ENCODE data around the gene MRPL54. TPM values are rescaled to one million over a fixed set of nuclear protein-coding genes. Genes with fewer than 3 reads are reported as not detected.
"Not testable (repeated sequence)": the region's sequence is repeated elsewhere in the genome, so short reads cannot be mapped to it uniquely, and the experiment has no call there.

MRPL54 gene
- total RNA-seq, 1 donor from 2014 or later, result 120 TPM

DNA sequence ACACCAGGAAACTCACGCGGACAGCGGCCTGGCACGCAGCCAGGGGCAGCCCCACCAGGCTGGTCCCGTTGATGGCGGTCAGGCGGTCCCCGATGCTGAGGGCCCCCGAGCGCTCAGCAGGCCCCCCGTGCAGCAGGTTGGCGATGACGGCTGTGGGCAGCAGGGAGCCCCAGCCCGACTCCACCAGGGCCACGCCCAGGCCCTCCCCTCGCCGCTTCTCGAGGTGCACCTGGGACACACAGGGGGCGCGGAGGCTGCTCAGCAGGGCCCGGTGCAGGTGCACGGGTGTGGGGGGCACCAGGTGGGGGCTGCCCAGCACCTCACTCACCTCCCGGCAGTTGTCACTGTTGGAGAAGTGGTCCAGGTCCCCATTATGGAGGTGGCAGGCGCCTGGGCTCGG, 10.0 kb upstream of the MRPL54 start:
- no peak for DNase-seq (ENCODE audit: low read depth)
- Histone ChIP-seq H3K36me3 (ENCODE audit: control insufficient read depth, insufficient read depth, low read length) (no peaks in the 10 kb centered on the region), H3K27me3 (ENCODE audit: control insufficient read depth, insufficient read depth, low read length) (peaks cover 2% of the 10 kb centered on the region), H3K4me3 (ENCODE audit: low read depth, low read length) (no peak overlapping the region)
- TF ChIP-seq, protein P1, sequence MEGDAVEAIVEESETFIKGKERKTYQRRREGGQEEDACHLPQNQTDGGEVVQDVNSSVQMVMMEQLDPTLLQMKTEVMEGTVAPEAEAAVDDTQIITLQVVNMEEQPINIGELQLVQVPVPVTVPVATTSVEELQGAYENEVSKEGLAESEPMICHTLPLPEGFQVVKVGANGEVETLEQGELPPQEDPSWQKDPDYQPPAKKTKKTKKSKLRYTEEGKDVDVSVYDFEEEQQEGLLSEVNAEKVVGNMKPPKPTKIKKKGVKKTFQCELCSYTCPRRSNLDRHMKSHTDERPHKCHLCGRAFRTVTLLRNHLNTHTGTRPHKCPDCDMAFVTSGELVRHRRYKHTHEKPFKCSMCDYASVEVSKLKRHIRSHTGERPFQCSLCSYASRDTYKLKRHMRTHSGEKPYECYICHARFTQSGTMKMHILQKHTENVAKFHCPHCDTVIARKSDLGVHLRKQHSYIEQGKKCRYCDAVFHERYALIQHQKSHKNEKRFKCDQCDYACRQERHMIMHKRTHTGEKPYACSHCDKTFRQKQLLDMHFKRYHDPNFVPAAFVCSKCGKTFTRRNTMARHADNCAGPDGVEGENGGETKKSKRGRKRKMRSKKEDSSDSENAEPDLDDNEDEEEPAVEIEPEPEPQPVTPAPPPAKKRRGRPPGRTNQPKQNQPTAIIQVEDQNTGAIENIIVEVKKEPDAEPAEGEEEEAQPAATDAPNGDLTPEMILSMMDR (IDR thresholded peaks at IDR 0.05; ENCODE audit: insufficient read depth, low read length, poor library complexity, severe bottlenecking), result no peak

DNA sequence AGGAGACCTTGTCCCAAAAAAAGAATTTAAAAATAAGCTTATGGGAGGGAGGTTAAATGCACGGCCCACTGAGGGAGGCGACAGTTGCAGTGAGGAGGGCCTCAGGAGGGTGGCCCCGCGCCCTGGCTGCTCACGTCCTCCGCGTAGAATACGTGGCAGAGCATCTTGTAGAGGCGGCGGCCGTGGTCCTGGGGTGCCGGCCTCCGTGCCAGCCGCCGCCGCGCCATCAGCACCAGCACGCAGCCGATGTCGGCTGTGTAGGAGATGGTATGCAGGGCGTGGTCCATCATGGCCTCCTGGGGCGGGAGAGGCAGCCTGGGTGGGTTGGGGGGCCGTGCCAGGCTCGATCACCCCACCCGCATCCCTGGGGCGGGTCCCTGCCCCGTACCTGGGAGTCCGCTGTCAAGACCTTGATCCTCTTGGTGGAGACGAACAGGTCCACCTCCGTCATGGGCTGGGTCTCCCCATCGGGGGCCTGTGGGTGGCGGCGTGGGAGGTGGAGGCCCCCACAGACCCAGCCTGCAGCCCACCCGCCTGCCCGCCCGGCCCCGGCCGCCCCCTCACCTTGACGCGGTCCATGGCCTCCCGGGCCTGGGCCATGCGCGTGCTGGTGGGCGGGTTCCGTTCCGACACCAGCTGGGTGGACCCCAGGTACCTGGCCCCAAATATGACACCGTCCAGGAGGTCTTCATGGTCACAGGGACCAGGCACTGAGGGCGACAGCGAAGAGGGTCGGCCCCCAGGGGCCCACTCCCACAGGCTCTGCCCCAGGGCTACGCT, 8.7 kb upstream of the MRPL54 start:
- no peaks in the 10 kb centered on the region for H3K36me3 ChIP-seq (ENCODE audit: control insufficient read depth, insufficient read depth, low read length)
- no peak for DNase-seq (ENCODE audit: low read depth)
- H3K27me3 ChIP-seq (ENCODE audit: control insufficient read depth, insufficient read depth, low read length), result no peaks in the 10 kb centered on the region
- TF ChIP-seq, protein P1 (IDR thresholded peaks at IDR 0.05; ENCODE audit: insufficient read depth, low read length, poor library complexity, severe bottlenecking), result no peak
- no peak overlapping the region for H3K4me3 ChIP-seq (ENCODE audit: low read depth, low read length)

- not testable (repeated sequence) for DNase-seq (ENCODE audit: low read depth); H3K27me3 ChIP-seq (ENCODE audit: control insufficient read depth, insufficient read depth, low read length); H3K4me3 ChIP-seq (ENCODE audit: low read depth, low read length); H3K36me3 ChIP-seq (ENCODE audit: control insufficient read depth, insufficient read depth, low read length)
Measured at GRCh38 chr19:3757705-3758104, 4.8 kb upstream of the MRPL54 start.

GRCh38 chr19:3758297-3758696, 4.2 kb upstream of the MRPL54 start:
- H3K36me3 ChIP-seq (ENCODE audit: control insufficient read depth, insufficient read depth, low read length); DNase-seq (ENCODE audit: low read depth); H3K27me3 ChIP-seq (ENCODE audit: control insufficient read depth, insufficient read depth, low read length): not testable (repeated sequence)

GRCh38 chr19:3759482-3760254, 2.8 kb upstream of the MRPL54 start:
- Histone ChIP-seq H3K27me3 (ENCODE audit: control insufficient read depth, insufficient read depth, low read length) (no peaks in the 10 kb centered on the region), H3K4me3 (ENCODE audit: low read depth, low read length) (no peak overlapping the region), H3K36me3 (ENCODE audit: control insufficient read depth, insufficient read depth, low read length) (no peaks in the 10 kb centered on the region)
- DNase-seq (ENCODE audit: low read depth), result no peak
- TF ChIP-seq, protein P1 (IDR thresholded peaks at IDR 0.05; ENCODE audit: insufficient read depth, low read length, poor library complexity, severe bottlenecking), result no peak

More at GRCh38 chr19:3758297-3758696, 4.2 kb upstream of the MRPL54 start:
- H3K4me3 ChIP-seq (ENCODE audit: low read depth, low read length), result not testable (repeated sequence)

- no peak for DNase-seq (ENCODE audit: low read depth)
- TF ChIP-seq, protein P1 (IDR thresholded peaks at IDR 0.05; ENCODE audit: insufficient read depth, low read length, poor library complexity, severe bottlenecking), result no peak
Measured at GRCh38 chr19:3760871-3761361, 1.6 kb upstream of the MRPL54 start.

More at GRCh38 chr19:3760871-3761361, 1.6 kb upstream of the MRPL54 start:
- Histone ChIP-seq H3K27me3 (ENCODE audit: control insufficient read depth, insufficient read depth, low read length) (no peaks in the 10 kb centered on the region), H3K4me3 (ENCODE audit: low read depth, low read length) (peak overlapping the region; percentile 96), H3K36me3 (ENCODE audit: control insufficient read depth, insufficient read depth, low read length) (no peaks in the 10 kb centered on the region)
